Parathyroid adenoma (tissue), 2 donors: Measurements from ENCODE around the gene CXCR1.

Experiments
- H2AFZ ChIP-seq: fragments of 300-600 bp; sonication (generic); one replicate; pipeline ENCODE4 v1.7.0; 2017; ENCODE audit warnings: antibody characterized with exemption, mild to moderate bottlenecking
- H3K27ac ChIP-seq: fragments of 300-600 bp; sonication (generic); one replicate; pipeline ENCODE4 v1.7.0; 2017
- H3K27me3 ChIP-seq: fragments of 300-600 bp; sonication (generic); one replicate; pipeline ENCODE4 v1.7.0; 2017; ENCODE audit warnings: low read length; ENCODE audit not compliant: control insufficient read depth, insufficient read depth
- H3K36me3 ChIP-seq: fragments of 300-600 bp; sonication (generic); one replicate; pipeline ENCODE4 v1.7.0; 2017; ENCODE audit warnings: low read length; ENCODE audit not compliant: control insufficient read depth, insufficient read depth
- H3K4me1 ChIP-seq: fragments of 300-600 bp; sonication (generic); one replicate; pipeline ENCODE4 v1.7.0; 2017; ENCODE audit warnings: control low read depth
- H3K4me2 ChIP-seq: fragments of 300-600 bp; sonication (generic); one replicate; pipeline ENCODE4 v1.7.0; 2017; ENCODE audit warnings: low read length
- H3K4me3 ChIP-seq: fragments of 300-600 bp; sonication (generic); one replicate; pipeline ENCODE4 v1.7.0; 2017; ENCODE audit warnings: low read depth, low read length
- H3K79me2 ChIP-seq: fragments of 300-600 bp; sonication (generic); one replicate; pipeline ENCODE4 v1.7.0; 2017; ENCODE audit warnings: control low read depth
- H3K9ac ChIP-seq: fragments of 300-600 bp; sonication (generic); one replicate; pipeline ENCODE4 v1.7.0; 2017; ENCODE audit warnings: mild to moderate bottlenecking
- H3K9me3 ChIP-seq: fragments of 300-600 bp; sonication (generic); one replicate; pipeline ENCODE4 v1.7.0; 2017; ENCODE audit warnings: low read length; ENCODE audit not compliant: control insufficient read depth
- CTCF ChIP-seq: fragments of 300-600 bp; sonication (generic); IDR thresholded peaks from one replicate; pipeline ENCODE4 v1.7.0; 2017; ENCODE audit warnings: antibody characterized with exemption, mild to moderate bottlenecking
- donor health status: primary hyperparathyroidism.

The CXCR1 gene

GRCh38 chr2:218129458-218130135 is 37.2 kb downstream of the CXCR1 start:
- H3K4me1 ChIP-seq = no peaks in the 10 kb centered on the region
- H3K9ac ChIP-seq = no peak overlapping the region
- no peak overlapping the region for H2AFZ ChIP-seq
- no peak overlapping the region for H3K4me2 ChIP-seq
- H3K27me3 ChIP-seq = no peaks in the 10 kb centered on the region
- no peak overlapping the region for H3K4me3 ChIP-seq
- H3K36me3 ChIP-seq = no peaks in the 10 kb centered on the region
- no peaks in the 10 kb centered on the region for H3K9me3 ChIP-seq
- no peak for TF ChIP-seq CTCF
- H3K27ac ChIP-seq = no peak overlapping the region
- no peaks in the 10 kb centered on the region for H3K79me2 ChIP-seq

GRCh38 chr2:218128781-218129457 is 37.8 kb downstream of the CXCR1 start:
- H3K27me3 ChIP-seq = no peaks in the 10 kb centered on the region
- no peak overlapping the region for H2AFZ ChIP-seq
- H3K79me2 ChIP-seq = no peaks in the 10 kb centered on the region
- no peak overlapping the region for H3K9ac ChIP-seq
- no peaks in the 10 kb centered on the region for H3K9me3 ChIP-seq
- no peak overlapping the region for H3K27ac ChIP-seq
- no peaks in the 10 kb centered on the region for H3K36me3 ChIP-seq
- H3K4me3 ChIP-seq = no peak overlapping the region
- no peaks in the 10 kb centered on the region for H3K4me1 ChIP-seq
- no peak overlapping the region for H3K4me2 ChIP-seq
- TF ChIP-seq CTCF = no peak

GRCh38 chr2:218127929-218128455 is 38.8 kb downstream of the CXCR1 start:
- Histone ChIP-seq H3K27ac (no peak overlapping the region), H2AFZ (no peak overlapping the region), H3K79me2 (no peaks in the 10 kb centered on the region), H3K4me2 (no peak overlapping the region), H3K9ac (no peak overlapping the region), H3K4me1 (no peaks in the 10 kb centered on the region), H3K36me3 (no peaks in the 10 kb centered on the region), H3K4me3 (no peak overlapping the region), H3K27me3 (no peaks in the 10 kb centered on the region), H3K9me3 (no peaks in the 10 kb centered on the region)
- no peak for TF ChIP-seq CTCF

GRCh38 chr2:218125626-218126080 is 41.1 kb downstream of the CXCR1 start, which contains the start of gene CXCR2:
TSS of gene CXCR2 (plus strand) at chr2:218126028. CDS start at chr2:218134802, 8,774 bp downstream.
- Histone ChIP-seq H3K4me1 (no peaks in the 10 kb centered on the region), H3K27ac (no peak within 1 kb of the TSS), H3K9ac (no peak within 1 kb of the TSS), H3K36me3 (no peaks in the 10 kb centered on the region), H3K9me3 (no peaks in the 10 kb centered on the region), H3K27me3 (no peaks in the 10 kb centered on the region), H3K79me2 (no peaks in the 10 kb centered on the region), H3K4me2 (no peak within 1 kb of the TSS), H2AFZ (no peak within 1 kb of the TSS), H3K4me3 (no peak within 1 kb of the TSS)
- no peak for TF ChIP-seq CTCF
